SK-N-SH (cell line): Measurements from ENCODE around the gene FAM9A. TPM values are rescaled to one million over a fixed set of nuclear protein-coding genes. Genes with fewer than 3 reads are reported as not detected.

ENCODE experiments used
- CTCF ChIA-PET: fragments of 300-600, 350-600 bp; formaldehyde crosslinking; extraction: SDS; loops from one replicate; lab custom pipeline; 2021; lab: Yijun Ruan, JAX
- POLR2A ChIA-PET: fragments of 350-600 bp; sonication (Branson Sonifier 250); formaldehyde crosslinking; extraction: SDS; loops from one replicate; lab custom pipeline; 2020; ENCODE audit warnings: antibody characterized with exemption, inconsistent platforms; lab: Yijun Ruan, JAX
- DNase-seq: peaks from one replicate; pipeline ENCODE4 v3.0.0; 2012
- H2AFZ ChIP-seq: fragments of 200-600 bp; sonication (generic); 2 replicates; pipeline ENCODE4 v1.8.1; 2016; ENCODE audit warnings: antibody characterized with exemption, mild to moderate bottlenecking, low read depth
- H3F3A ChIP-seq: fragments of 200-600 bp; sonication (generic); replicated peaks from 2 replicates; pipeline ENCODE3; 2016; ENCODE audit warnings: antibody characterized with exemption, mild to moderate bottlenecking; ENCODE audit not compliant: insufficient read depth
- H3K27ac ChIP-seq, 2 experiments: fragments of 200-500 bp in 1 of 2; fragments of 200-600 bp in 1 of 2; sonication (Bioruptor generic) in 1 of 2; sonication (generic), shearing (Covaris generic) in 1 of 2; 2 replicates each; pipeline versions ENCODE4 v1.5.1 to v1.6.1; 2014 to 2016; ENCODE audit warnings: low read depth in 2 of 2, inconsistent platforms in 1 of 2, low read length in 1 of 2, mild to moderate bottlenecking in 1 of 2, mixed read lengths in 1 of 2
- H3K27me3 ChIP-seq: fragments of 200-600 bp; sonication (generic), shearing (Covaris generic); 2 replicates; pipeline ENCODE4 v1.6.1; 2016; ENCODE audit warnings: mixed run types; ENCODE audit not compliant: insufficient read depth
- H3K36me3 ChIP-seq, 2 experiments: fragments of 200-500 bp in 1 of 2; fragments of 200-600 bp in 1 of 2; sonication (Bioruptor generic) in 1 of 2; sonication (generic) in 1 of 2; replicated peaks in 1 of 2; 2 replicates each; pipeline versions ENCODE3 to v1.5.1; 2014 to 2016; ENCODE audit warnings: low read length in 1 of 2, mild to moderate bottlenecking in 1 of 2; ENCODE audit not compliant: insufficient read depth in 2 of 2, control insufficient read depth in 1 of 2
- H3K4me1 ChIP-seq, 2 experiments: fragments of 200-500 bp in 1 of 2; fragments of 200-600 bp in 1 of 2; sonication (Bioruptor generic) in 1 of 2; sonication (generic), shearing (Covaris generic) in 1 of 2; 2 replicates each; pipeline versions ENCODE4 v1.5.1 to v1.6.1; 2014 to 2016; ENCODE audit warnings: low read depth in 1 of 2, low read length in 1 of 2, mixed run types in 1 of 2; ENCODE audit not compliant: insufficient read depth in 2 of 2, control insufficient read depth in 1 of 2
- H3K4me2 ChIP-seq: fragments of 200-600 bp; sonication (generic), shearing (Covaris generic); 2 replicates; pipeline ENCODE4 v1.6.1; 2017; ENCODE audit warnings: mixed run types
- H3K4me3 ChIP-seq, 2 experiments: fragments of 200-500 bp in 1 of 2; fragments of 200-600 bp in 1 of 2; sonication (Bioruptor generic) in 1 of 2; sonication (generic), shearing (Covaris generic) in 1 of 2; 2 replicates each; pipeline versions ENCODE4 v1.5.1 to v1.8.1; 2014 to 2016; ENCODE audit warnings: low read depth in 2 of 2, inconsistent platforms in 1 of 2, low read length in 1 of 2, mild to moderate bottlenecking in 1 of 2, mixed read lengths in 1 of 2, moderate library complexity in 1 of 2
- H3K79me2 ChIP-seq: fragments of 200-600 bp; sonication (generic); 2 replicates; pipeline ENCODE4 v1.8.1; 2017; ENCODE audit warnings: mild to moderate bottlenecking; ENCODE audit not compliant: insufficient read depth
- H3K9ac ChIP-seq: fragments of 200-600 bp; sonication (generic); 2 replicates; pipeline ENCODE4 v1.6.1; 2017; ENCODE audit warnings: mixed run types
- H3K9me2 ChIP-seq: fragments of 200-600 bp; sonication (generic); 2 replicates; pipeline ENCODE4 v1.6.1; 2017; ENCODE audit warnings: mixed run types
- H3K9me3 ChIP-seq: fragments of 200-600 bp; sonication (generic); 2 replicates; pipeline ENCODE4 v1.6.1; 2017; ENCODE audit warnings: mixed run types, mild to moderate bottlenecking, moderate library complexity
- H4K20me1 ChIP-seq: fragments of 200-600 bp; sonication (generic); 2 replicates; pipeline ENCODE4 v1.6.1; 2017; ENCODE audit warnings: mild to moderate bottlenecking, mixed run types; ENCODE audit not compliant: insufficient read depth
- CHD2 ChIP-seq: fragments of 150-350 bp; IDR thresholded peaks from 2 replicates; pipeline ENCODE4 v1.6.1; 2018; ENCODE audit warnings: low read length; ENCODE audit not compliant: partially characterized antibody
- EZH2phosphoT487 ChIP-seq: fragments of 200-600 bp; sonication (generic); IDR thresholded peaks from 2 replicates; pipeline ENCODE4 v1.6.1; 2017; ENCODE audit warnings: low read depth, mixed run types, mild to moderate bottlenecking, antibody characterized with exemption, moderate library complexity, borderline replicate concordance
- GABPA ChIP-seq: IDR thresholded peaks from 2 replicates; pipeline ENCODE4 v1.4.0; 2012; ENCODE audit warnings: low read depth, mild to moderate bottlenecking
- MXI1 ChIP-seq: IDR thresholded peaks from 2 replicates; pipeline ENCODE4 v1.6.1; 2012; ENCODE audit warnings: mild to moderate bottlenecking, low read depth, low read length, improper control_type of control experiment
- POLR2AphosphoS5 ChIP-seq: IDR thresholded peaks from 2 replicates; pipeline ENCODE4 v1.6.1; 2012; ENCODE audit warnings: low read depth, low read length
- RAD21 ChIP-seq: IDR thresholded peaks from 2 replicates; pipeline ENCODE4 v1.6.1; 2012; ENCODE audit warnings: mild to moderate bottlenecking, low read length
- RCOR1 ChIP-seq: fragments of 150-350 bp; IDR thresholded peaks from 2 replicates; pipeline ENCODE4 v1.6.1; 2017; ENCODE audit warnings: antibody characterized with exemption, low read length
- RFX5 ChIP-seq: IDR thresholded peaks from 2 replicates; pipeline ENCODE4 v1.6.1; 2012; ENCODE audit warnings: mild to moderate bottlenecking, improper control_type of control experiment, low read length
- RXRA ChIP-seq: IDR thresholded peaks from 2 replicates; pipeline ENCODE4 v1.4.0; 2012; ENCODE audit warnings: low read depth, mild to moderate bottlenecking, borderline replicate concordance
- SMC3 ChIP-seq: IDR thresholded peaks from 2 replicates; pipeline ENCODE4 v1.6.1; 2012; ENCODE audit warnings: low read depth, low read length, improper control_type of control experiment
- TEAD4 ChIP-seq: IDR thresholded peaks from 2 replicates; pipeline ENCODE4 v1.4.0; 2012; ENCODE audit warnings: mild to moderate bottlenecking, borderline replicate concordance; ENCODE audit not compliant: insufficient read depth
- WGBS: methylation state at CpG from one replicate; pipeline ENCODE4 v1.1.6; 2017; ENCODE audit warnings: low lambda C conversion rate; 5-methylcytosine and 5-hydroxymethylcytosine counted together
- polyA plus RNA-seq, 3 experiments: library from polyadenylated mRNA; depleted of rRNA; stranded (reverse); fragments of >200 nt; gene quantifications; 2 replicates each; pipeline ENCODE4 v1.2.3, GENCODE V29; 2012
- TF ChIP-seq, protein P1 (sequence below): fragments of 200-600 bp; sonication (generic); IDR thresholded peaks from 2 replicates; pipeline ENCODE4 v1.6.1; 2017; ENCODE audit warnings: antibody characterized with exemption, mild to moderate bottlenecking, moderate library complexity
- TF ChIP-seq, protein P2 (sequence below): IDR thresholded peaks from 2 replicates; pipeline ENCODE4; 2012

Gene FAM9A
- polyA plus RNA-seq, 1 of the 3 experiments (the other 2 are of a cell fraction), result not detected

DNA sequence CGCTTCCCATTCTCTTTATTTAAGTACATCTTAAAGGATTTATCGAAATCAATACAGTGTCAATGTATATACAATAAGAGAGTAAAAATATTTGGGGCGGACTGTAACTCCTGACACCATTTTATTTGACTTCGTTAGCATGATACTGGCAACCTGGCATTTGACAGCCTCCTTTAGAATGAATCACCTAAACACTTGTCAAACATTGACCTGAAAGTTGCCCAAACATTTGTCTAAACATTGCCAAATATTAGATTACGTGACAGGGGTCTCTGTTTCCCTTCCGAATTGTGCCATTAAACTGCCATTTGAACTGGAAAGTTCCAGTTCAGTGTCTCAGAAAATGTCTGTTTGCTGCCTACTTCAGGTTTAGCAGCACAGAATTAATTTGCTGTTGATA lies 20.8 kb upstream of the FAM9A start:
- CTCF ChIA-PET, result interaction anchor here (0.6 kb wide), 1 partner anchor 366 kb away, joined by 3 read pairs; no protein-coding TSS in a partner anchor

DNA sequence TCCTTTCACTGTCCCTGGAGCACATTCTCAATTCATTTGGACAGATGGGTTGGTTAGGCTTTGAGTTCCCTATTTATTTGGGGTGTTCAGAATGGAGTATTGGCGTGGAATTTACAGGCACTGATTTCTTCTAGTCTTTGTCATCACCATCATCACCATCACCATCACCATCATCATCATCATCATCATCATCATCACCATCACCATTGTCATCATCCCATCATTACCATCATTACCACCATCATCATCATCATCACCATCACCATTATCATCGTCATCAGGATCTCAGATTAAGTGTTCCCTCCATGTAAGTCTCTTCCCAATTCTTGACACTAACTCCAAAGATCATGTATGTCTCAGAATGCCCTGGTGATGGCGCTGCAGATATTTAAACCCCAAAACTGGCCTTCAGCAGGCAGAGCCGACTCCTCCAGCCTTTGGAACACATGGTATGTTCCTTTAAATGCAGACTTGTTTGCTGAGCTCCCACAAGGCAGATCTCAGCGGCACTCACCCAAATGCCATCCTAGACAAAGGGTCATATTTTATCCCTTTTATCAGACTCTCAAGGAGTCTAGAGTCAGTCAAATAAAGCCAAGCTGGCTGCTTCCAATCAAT lies 19.8 kb upstream of the FAM9A start:
- no peak for DNase-seq
- no peaks in the 10 kb centered on the region for H3K36me3 ChIP-seq

More for the DNA sequence above, 20.8 kb upstream of the FAM9A start:
- 16% methylated on average over 6 of the region's 6 CpGs for WGBS
- Histone ChIP-seq H3K79me2 (no peaks in the 10 kb centered on the region), H3F3A (no peaks in the 10 kb centered on the region), H3K27ac (no peak overlapping the region), H3K9me2 (no peaks in the 10 kb centered on the region), H3K4me1 (no peaks in the 10 kb centered on the region), H3K9ac (no peak overlapping the region), H3K4me3 (no peak overlapping the region), H4K20me1 (no peaks in the 10 kb centered on the region), H2AFZ (no peak overlapping the region), H3K27me3 (no peaks in the 10 kb centered on the region), H3K4me2 (no peak overlapping the region), H3K9me3 (no peaks in the 10 kb centered on the region), H3K36me3 (no peaks in the 10 kb centered on the region)
- no peak for DNase-seq
- POLR2A ChIA-PET, result no interaction called here
- TF ChIP-seq TEAD4, result no peak
- TF ChIP-seq POLR2AphosphoS5, result no peak
- no peak for TF ChIP-seq RAD21

More for the DNA sequence above, 19.8 kb upstream of the FAM9A start:
- Histone ChIP-seq H3K9ac (no peak overlapping the region), H3K4me1 (no peaks in the 10 kb centered on the region), H4K20me1 (no peaks in the 10 kb centered on the region), H3K27me3 (no peaks in the 10 kb centered on the region), H3K27ac (no peak overlapping the region), H3K4me2 (no peak overlapping the region), H3K79me2 (no peaks in the 10 kb centered on the region), H3K9me3 (no peaks in the 10 kb centered on the region), H2AFZ (no peak overlapping the region), H3K9me2 (no peaks in the 10 kb centered on the region), H3F3A (no peaks in the 10 kb centered on the region), H3K4me3 (no peak overlapping the region)
- 28% methylated on average over 5 of the region's 5 CpGs for WGBS
- CTCF ChIA-PET, result interaction anchor here (0.6 to 1.2 kb wide), 2 partner anchors 367 to 1299 kb away, joined by 3 to 4 read pairs; no protein-coding TSS in a partner anchor
- TF ChIP-seq RCOR1 (no peak), EZH2phosphoT487 (no peak), CHD2 (no peak), MXI1 (no peak), SMC3 (no peak), RAD21 (no peak), RFX5 (no peak), GABPA (no peak), RXRA (no peak)
- TF ChIP-seq, protein P1, sequence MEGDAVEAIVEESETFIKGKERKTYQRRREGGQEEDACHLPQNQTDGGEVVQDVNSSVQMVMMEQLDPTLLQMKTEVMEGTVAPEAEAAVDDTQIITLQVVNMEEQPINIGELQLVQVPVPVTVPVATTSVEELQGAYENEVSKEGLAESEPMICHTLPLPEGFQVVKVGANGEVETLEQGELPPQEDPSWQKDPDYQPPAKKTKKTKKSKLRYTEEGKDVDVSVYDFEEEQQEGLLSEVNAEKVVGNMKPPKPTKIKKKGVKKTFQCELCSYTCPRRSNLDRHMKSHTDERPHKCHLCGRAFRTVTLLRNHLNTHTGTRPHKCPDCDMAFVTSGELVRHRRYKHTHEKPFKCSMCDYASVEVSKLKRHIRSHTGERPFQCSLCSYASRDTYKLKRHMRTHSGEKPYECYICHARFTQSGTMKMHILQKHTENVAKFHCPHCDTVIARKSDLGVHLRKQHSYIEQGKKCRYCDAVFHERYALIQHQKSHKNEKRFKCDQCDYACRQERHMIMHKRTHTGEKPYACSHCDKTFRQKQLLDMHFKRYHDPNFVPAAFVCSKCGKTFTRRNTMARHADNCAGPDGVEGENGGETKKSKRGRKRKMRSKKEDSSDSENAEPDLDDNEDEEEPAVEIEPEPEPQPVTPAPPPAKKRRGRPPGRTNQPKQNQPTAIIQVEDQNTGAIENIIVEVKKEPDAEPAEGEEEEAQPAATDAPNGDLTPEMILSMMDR, result no peak
- TF ChIP-seq, protein P2, sequence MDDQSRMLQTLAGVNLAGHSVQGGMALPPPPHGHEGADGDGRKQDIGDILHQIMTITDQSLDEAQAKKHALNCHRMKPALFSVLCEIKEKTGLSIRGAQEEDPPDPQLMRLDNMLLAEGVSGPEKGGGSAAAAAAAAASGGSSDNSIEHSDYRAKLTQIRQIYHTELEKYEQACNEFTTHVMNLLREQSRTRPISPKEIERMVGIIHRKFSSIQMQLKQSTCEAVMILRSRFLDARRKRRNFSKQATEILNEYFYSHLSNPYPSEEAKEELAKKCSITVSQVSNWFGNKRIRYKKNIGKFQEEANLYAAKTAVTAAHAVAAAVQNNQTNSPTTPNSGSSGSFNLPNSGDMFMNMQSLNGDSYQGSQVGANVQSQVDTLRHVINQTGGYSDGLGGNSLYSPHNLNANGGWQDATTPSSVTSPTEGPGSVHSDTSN, result no peak
- POLR2A ChIA-PET, result no interaction called here
